ENCODE data around the gene MYO1D.
"Not testable (repeated sequence)": the region's sequence is repeated elsewhere in the genome, so short reads cannot be mapped to it uniquely, and the experiment has no call there.

The MYO1D gene

GRCh38 chr17:32731556-32732295, 145.2 kb downstream of the MYO1D start:
- no peak for DNase-seq (ENCODE audit: low read depth)

GRCh38 chr17:32727681-32728080, 149.2 kb downstream of the MYO1D start:
- DNase-seq (ENCODE audit: low read depth): no peak

DNA sequence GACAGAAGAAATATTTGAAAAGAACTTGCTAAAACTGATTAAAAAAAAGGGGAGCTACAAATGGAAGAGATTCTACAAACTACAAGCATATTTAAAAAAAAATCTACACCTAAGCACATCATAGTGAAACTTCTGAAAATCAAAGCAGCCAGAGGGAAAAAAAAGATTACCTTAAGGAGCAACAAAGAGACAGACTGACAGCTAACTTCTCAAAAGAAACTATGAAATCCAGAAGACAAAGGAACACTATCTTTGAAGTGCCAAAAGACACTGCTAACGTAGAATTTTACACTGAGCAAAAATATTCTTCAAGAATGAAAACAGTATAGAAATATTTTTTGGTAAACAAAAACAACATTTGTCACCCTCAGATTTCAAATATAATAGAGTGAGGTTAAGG, 151.2 kb downstream of the MYO1D start:
- DNase-seq (ENCODE audit: low read depth): no peak

GRCh38 chr17:32723310-32723955, 153.5 kb downstream of the MYO1D start:
- no peak for DNase-seq (ENCODE audit: low read depth)

GRCh38 chr17:32722733-32723132, 154.2 kb downstream of the MYO1D start:
- no peak for DNase-seq (ENCODE audit: low read depth)

- no peak for DNase-seq (ENCODE audit: low read depth)
These were observed 156.3 kb downstream of the MYO1D start for GRCh38 chr17:32720671-32721070.

- DNase-seq (ENCODE audit: low read depth): no peak
These were observed 157.2 kb downstream of the MYO1D start for GRCh38 chr17:32719689-32720088.

DNA sequence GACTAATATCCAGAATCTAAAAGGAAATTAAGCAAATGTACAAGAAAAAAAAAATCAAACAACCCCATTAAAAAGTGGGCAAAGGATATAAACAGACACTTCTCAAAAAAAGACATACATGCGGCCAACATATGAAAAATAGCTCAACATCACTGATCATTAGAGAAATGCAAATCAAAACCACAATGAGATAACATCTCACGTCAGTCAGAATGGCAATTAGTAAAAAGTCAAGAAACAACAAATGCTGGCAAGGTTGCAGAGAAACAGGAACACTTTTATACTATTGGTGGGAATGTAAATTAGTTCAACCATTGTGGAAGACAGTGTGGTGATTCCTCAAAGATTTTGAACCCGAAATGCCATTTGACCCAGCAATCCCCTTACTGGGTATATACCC, 162.0 kb downstream of the MYO1D start:
- not testable (repeated sequence) for DNase-seq (ENCODE audit: low read depth)

DNA sequence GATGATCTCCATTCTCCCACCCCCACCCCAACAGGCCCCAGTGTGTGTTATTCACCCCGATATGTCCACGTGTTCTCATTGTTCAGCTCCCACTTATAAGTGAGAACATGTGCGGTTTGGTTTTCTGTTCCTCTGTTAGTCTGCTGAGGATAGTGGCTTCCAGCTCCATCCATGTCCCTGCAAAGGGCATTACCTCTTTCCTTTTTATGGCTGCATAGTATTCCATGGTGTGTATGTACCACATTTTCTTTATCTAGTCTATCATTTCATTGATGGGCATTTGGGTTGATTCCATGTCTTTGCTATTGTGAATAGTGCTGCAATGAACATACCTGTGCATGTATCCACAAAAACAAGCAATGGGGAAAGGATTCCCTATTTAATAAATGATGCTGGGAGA, 162.7 kb downstream of the MYO1D start:
- DNase-seq (ENCODE audit: low read depth): not testable (repeated sequence)

DNA sequence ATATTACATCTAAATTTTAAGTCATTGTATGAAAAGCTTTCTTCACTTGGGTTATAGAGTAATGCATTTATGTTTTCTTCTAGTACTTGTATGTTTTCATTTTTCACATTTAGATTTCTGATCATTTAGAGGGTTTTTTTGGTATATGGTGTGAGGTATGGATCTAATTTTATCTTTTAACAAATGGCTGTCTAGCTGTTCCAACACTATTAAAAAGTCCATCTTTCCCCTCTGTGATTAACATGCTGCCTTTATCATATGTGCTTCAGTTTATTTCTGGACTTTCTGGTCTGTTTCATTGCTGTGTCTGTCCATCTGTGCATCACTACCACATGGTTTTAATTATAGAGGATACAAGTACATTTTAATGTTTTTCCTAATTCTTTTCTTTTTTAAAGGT, 163.8 kb downstream of the MYO1D start:
- DNase-seq (ENCODE audit: low read depth): no peak

- DNase-seq (ENCODE audit: low read depth): no peak
These were observed 167.4 kb downstream of the MYO1D start for GRCh38 chr17:32709562-32709961.

GRCh38 chr17:32701871-32702270, 175.1 kb downstream of the MYO1D start:
- DNase-seq (ENCODE audit: low read depth): no peak

GRCh38 chr17:32699247-32699646, 177.7 kb downstream of the MYO1D start:
- DNase-seq (ENCODE audit: low read depth): no peak

DNA sequence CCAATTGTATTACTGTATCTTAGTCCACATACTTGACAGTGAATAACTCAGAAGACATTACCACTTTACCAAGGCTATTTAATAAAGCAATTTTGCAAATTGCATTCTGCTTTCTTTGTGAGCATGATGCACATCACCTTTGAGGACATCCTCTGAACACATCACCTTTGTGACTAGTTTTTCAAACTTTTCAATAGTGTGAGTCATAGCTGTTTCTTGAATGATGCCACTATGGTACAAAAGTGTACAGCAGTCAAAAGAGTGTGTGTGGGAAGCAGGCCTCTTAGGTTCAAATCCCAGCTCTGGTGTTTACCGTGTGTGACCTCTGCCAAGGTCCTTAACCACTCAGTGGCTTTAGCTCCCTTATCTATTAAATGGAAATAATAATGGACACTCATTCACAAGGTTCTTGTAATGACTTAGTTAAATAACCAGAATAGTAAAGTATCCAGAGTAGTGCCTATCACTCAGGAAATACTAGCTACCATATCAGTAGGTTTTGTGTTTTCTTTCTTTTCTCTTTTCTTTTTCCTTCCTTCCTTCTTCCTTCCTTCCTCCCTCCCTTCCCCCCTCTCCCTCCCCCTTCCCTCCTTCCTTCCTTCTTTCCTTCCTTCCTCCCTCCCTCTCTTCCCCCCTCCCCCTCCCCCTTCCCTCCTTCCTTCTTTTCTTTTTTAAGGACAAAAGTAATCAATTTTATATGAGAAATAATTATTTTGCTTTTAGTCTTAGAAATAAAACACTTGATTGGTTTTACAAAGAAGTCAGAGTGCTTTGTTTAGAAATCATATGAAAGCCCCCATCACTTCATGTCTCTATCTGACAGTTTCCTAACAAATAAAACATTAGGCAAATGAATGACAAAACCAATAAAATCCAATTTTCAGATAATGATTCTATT, 178.9 kb downstream of the MYO1D start:
- DNase-seq (ENCODE audit: low read depth): no peak

- no peak for DNase-seq (ENCODE audit: low read depth)
These were observed 180.5 kb downstream of the MYO1D start for GRCh38 chr17:32696426-32696825.

DNA sequence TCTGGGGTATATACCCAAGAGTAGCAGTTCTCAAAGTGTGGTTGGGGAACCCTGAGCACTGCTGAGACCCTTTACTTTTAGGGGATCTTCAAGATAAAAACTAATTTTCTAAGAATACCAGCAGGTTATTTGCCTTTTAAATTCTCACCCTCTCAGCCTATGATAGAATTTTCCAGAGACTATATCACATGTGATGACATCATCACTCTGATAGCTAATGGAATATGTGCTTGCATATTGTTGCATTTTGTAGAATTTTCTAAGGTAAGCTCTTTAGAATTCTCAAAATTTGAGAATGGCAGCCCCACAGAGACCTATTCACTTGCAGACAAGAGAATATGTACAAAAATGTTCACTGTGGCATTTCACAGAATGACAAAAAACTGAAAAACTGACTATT, 181.1 kb downstream of the MYO1D start:
- no peak for DNase-seq (ENCODE audit: low read depth)

GRCh38 chr17:32693194-32693897, 183.6 kb downstream of the MYO1D start:
- no peak for DNase-seq (ENCODE audit: low read depth)

DNA sequence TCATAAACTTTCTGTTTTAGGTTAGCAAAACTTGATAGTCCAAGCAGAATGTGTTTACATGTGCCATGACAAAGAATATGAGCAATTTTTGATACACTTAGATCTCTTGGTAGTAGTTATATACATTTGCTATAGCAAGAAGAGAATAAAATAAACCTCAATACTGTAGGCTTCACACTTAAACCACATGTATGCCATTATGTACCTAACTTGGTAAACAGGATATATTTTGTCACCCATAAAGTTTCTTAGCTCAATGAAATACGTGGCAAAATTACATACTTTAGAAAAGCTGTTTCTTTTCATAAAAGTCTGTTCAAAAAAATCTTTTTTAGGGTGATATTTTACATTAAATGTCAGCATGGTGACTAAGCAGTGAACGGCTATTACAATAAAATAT, 184.7 kb downstream of the MYO1D start:
- DNase-seq (ENCODE audit: low read depth): no peak

GRCh38 chr17:32689348-32689747, 187.6 kb downstream of the MYO1D start:
- no peak for DNase-seq (ENCODE audit: low read depth)

- DNase-seq (ENCODE audit: low read depth): no peak
These were observed 188.7 kb downstream of the MYO1D start for GRCh38 chr17:32688221-32688620.

GRCh38 chr17:32684087-32684958, 192.6 kb downstream of the MYO1D start:
- no peak for DNase-seq (ENCODE audit: low read depth)

All from GM04503 (cell line).